ENCODE results near the gene DLEC1.

The DLEC1 gene

DNA sequence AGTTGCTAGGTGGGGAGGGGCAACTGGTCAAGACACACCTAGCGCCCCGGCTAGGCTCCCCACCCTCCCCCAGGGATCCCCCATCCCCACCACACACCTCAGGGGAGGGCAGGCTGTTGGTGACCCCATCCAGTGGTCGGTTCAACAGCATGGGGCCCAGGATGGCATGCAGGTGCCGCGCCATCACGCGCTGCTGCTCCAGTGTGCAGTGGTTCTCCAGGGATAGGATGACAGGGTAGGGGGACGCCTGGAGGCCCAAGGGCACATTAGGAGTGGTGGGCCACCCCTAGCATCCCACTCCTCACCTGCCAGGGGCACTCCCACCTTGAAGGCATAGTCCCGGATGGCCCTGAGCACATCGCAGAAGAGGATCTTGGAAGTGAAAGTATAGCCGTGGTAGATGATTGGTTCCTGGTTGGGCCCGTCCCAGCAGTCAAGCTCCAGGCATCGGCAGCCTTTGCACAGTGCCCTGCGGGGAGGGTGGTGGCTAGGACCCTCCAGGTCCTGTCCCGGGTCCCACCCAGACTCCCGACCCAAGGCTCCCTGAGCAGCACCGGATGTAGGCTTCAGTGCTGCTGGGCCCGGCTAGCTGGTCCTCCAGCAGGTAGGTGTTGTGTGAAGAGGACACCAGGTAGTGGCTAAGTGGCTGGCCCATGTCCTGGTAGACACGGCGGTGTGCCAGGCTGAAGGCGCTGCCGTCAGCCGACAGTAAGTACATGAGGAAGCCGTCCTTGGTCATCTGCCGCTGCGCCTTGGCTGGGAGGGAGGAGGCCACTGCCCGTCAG lies 29.0 kb upstream of the DLEC1 start:
- TF ChIP-seq, protein P1, sequence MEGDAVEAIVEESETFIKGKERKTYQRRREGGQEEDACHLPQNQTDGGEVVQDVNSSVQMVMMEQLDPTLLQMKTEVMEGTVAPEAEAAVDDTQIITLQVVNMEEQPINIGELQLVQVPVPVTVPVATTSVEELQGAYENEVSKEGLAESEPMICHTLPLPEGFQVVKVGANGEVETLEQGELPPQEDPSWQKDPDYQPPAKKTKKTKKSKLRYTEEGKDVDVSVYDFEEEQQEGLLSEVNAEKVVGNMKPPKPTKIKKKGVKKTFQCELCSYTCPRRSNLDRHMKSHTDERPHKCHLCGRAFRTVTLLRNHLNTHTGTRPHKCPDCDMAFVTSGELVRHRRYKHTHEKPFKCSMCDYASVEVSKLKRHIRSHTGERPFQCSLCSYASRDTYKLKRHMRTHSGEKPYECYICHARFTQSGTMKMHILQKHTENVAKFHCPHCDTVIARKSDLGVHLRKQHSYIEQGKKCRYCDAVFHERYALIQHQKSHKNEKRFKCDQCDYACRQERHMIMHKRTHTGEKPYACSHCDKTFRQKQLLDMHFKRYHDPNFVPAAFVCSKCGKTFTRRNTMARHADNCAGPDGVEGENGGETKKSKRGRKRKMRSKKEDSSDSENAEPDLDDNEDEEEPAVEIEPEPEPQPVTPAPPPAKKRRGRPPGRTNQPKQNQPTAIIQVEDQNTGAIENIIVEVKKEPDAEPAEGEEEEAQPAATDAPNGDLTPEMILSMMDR (IDR thresholded peaks at IDR 0.05; ENCODE audit: low read depth, low read length, missing control alignments), result no peak
- DNase-seq, result no peak
- Histone ChIP-seq H3K27ac (no peak overlapping the region), H3K4me3 (ENCODE audit: low read depth, low read length) (no peak overlapping the region), H3K36me3 (replicated peaks) (peaks cover 5% of the 10 kb centered on the region), H3K27me3 (replicated peaks) (no peaks in the 10 kb centered on the region)
- in situ Hi-C loops (cut with HindIII; ENCODE audit: low pct_ligation_motif_present, low sequenced_read_pairs), result no loop called here

DNA sequence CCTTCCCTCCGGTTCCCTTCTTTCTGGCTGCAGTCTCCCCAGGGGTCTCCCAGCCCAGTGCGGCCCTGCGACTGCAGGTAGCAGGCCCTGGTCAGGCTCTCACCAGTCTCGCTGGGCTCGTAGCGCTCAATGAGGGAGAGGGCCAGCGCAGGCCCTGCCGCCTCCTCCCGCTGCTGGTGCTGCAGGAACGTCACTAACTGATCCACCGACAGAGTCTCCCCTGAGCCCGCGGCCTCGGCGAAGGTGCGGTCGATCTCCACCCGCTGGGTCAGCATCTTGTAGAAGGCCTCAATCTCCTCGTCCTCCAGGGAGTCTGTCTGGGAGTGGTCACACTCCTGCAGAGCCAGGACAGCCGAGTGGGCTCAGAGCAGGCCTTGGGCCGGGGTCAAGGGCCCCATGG lies 27.9 kb upstream of the DLEC1 start:
- TF ChIP-seq, protein P1 (IDR thresholded peaks at IDR 0.05; ENCODE audit: low read depth, low read length, missing control alignments), result no peak
- Histone ChIP-seq H3K36me3 (replicated peaks) (peaks cover 6% of the 10 kb centered on the region), H3K27me3 (replicated peaks) (no peaks in the 10 kb centered on the region), H3K27ac (no peak overlapping the region), H3K4me3 (ENCODE audit: low read depth, low read length) (no peak overlapping the region)
- in situ Hi-C loops (cut with HindIII; ENCODE audit: low pct_ligation_motif_present, low sequenced_read_pairs), result no loop called here
- no peak for DNase-seq

DNA sequence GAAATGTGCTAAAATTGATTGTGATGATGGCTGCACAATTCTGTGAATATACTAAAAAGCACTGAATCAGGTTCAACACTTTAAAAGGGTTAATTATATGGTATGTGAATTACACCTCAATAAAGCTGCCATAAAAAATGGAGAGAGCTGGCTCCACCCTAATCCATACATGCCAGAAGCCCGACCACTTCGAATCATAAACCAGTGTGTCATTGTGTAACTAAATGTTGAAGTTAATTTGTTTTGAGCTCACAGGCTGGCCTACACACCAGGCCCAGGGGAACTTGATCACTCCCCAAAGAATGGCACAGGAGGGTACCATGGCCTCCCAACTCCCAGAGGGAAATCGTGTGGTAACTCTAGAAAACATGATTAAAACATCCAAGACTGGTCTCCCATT lies 23.5 kb upstream of the DLEC1 start:
- in situ Hi-C loops (cut with HindIII; ENCODE audit: low pct_ligation_motif_present, low sequenced_read_pairs), result no loop called here
- H3K4me3 ChIP-seq (ENCODE audit: low read depth, low read length), result no peak overlapping the region
- H3K27ac ChIP-seq, result no peak overlapping the region
- DNase-seq, result no peak
- H3K27me3 ChIP-seq (replicated peaks), result no peaks in the 10 kb centered on the region
- TF ChIP-seq, protein P1 (IDR thresholded peaks at IDR 0.05; ENCODE audit: low read depth, low read length, missing control alignments), result no peak
- peaks cover 3% of the 10 kb centered on the region for H3K36me3 ChIP-seq (replicated peaks)

DNA sequence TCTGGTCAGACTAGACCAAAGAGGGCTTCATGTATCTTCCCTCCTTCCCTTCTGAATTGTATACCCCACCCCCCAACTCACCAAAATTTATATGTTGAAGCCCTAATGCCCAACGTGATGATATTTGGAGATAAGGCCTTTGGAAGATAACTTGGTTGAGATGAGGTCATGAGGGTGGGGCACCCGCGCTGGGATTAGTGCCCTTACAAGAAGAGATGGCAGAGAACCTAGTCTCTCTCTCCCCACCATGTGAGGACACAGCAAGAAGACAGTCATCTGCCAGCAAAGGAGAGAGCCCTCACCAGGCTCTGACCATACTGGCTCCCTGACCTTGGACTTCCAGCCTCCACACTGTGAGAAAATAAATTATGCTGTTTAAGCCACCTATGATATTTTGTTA lies 23.0 kb upstream of the DLEC1 start:
- no peak overlapping the region for H3K27ac ChIP-seq
- no peaks in the 10 kb centered on the region for H3K27me3 ChIP-seq (replicated peaks)
- TF ChIP-seq, protein P1 (IDR thresholded peaks at IDR 0.05; ENCODE audit: low read depth, low read length, missing control alignments), result no peak
- peaks cover 3% of the 10 kb centered on the region for H3K36me3 ChIP-seq (replicated peaks)
- no peak overlapping the region for H3K4me3 ChIP-seq (ENCODE audit: low read depth, low read length)
- in situ Hi-C loops (cut with HindIII; ENCODE audit: low pct_ligation_motif_present, low sequenced_read_pairs), result no loop called here
- no peak for DNase-seq

DNA sequence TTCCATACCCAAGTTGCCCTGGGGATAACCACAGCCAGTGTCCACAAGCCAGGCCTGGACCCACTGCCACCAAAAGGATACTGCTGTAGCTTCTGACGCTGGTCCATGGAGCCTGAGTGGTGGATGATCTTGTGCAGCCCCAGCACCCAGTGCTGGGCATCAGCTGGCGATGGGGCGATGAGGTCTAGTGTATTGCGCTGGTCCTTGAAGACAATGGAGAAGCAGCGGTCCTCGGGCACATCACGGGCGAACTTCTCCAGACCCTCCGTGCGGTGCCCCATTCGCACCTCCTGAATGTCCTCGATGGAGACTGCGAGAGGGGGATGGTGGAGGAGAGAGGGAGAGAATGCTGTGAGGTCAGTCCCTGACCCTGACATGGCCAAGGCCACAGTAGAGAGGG lies 22.6 kb upstream of the DLEC1 start:
- TF ChIP-seq, protein P1 (IDR thresholded peaks at IDR 0.05; ENCODE audit: low read depth, low read length, missing control alignments), result no peak
- Histone ChIP-seq H3K36me3 (replicated peaks) (peaks cover 3% of the 10 kb centered on the region), H3K27me3 (replicated peaks) (no peaks in the 10 kb centered on the region), H3K27ac (no peak overlapping the region), H3K4me3 (ENCODE audit: low read depth, low read length) (no peak overlapping the region)
- in situ Hi-C loops (cut with HindIII; ENCODE audit: low pct_ligation_motif_present, low sequenced_read_pairs), result no loop called here
- DNase-seq, result no peak

Measured in brain microvascular endothelial cell (primary cell).